Ishikawa (cell line): ENCODE measurements around the gene SEMA5A.

Experiments used
- CEBPB ChIP-seq: IDR thresholded peaks from 2 replicates; pipeline ENCODE4 v1.6.1; 2012
- CREB1 ChIP-seq: IDR thresholded peaks from 2 replicates; pipeline ENCODE4 v1.6.1; 2012; ENCODE audit warnings: low read depth
- EGR1 ChIP-seq: IDR thresholded peaks from 2 replicates; pipeline ENCODE4 v1.6.1; 2012
- EP300 ChIP-seq: IDR thresholded peaks from 2 replicates; pipeline ENCODE4 v1.6.1; 2012; ENCODE audit warnings: borderline replicate concordance
- FOXM1 ChIP-seq: IDR thresholded peaks from 2 replicates; pipeline ENCODE4 v1.6.1; 2012; ENCODE audit warnings: low read depth, borderline replicate concordance
- NFIC ChIP-seq: IDR thresholded peaks from 2 replicates; pipeline ENCODE4 v1.6.1; 2012
- RAD21 ChIP-seq: IDR thresholded peaks from 2 replicates; pipeline ENCODE4 v1.6.1; 2012; ENCODE audit warnings: low read depth
- TAF1 ChIP-seq: IDR thresholded peaks from 2 replicates; pipeline ENCODE4 v1.6.1; 2012; ENCODE audit warnings: low read depth, mild to moderate bottlenecking
- TCF12 ChIP-seq: IDR thresholded peaks from 2 replicates; pipeline ENCODE4 v1.6.1; 2012; ENCODE audit warnings: low read depth
- TEAD4 ChIP-seq: IDR thresholded peaks from 2 replicates; pipeline ENCODE4 v1.6.1; 2012
- YY1 ChIP-seq: IDR thresholded peaks from 2 replicates; pipeline ENCODE4 v1.6.1; 2012; ENCODE audit warnings: low read depth
- ZBTB7A ChIP-seq: IDR thresholded peaks from 2 replicates; pipeline ENCODE4 v1.6.1; 2012; ENCODE audit warnings: low read depth
- TF ChIP-seq, protein P1 (sequence below): IDR thresholded peaks from 2 replicates; pipeline ENCODE4 v1.6.1; 2012
- TF ChIP-seq, protein P2 (sequence below): IDR thresholded peaks from 2 replicates; pipeline ENCODE4 v1.6.1; 2012; ENCODE audit warnings: low read depth, mild to moderate bottlenecking
- TF ChIP-seq, protein P3 (sequence below): IDR thresholded peaks from 2 replicates; pipeline ENCODE4 v1.6.1; 2012

The SEMA5A gene

DNA sequence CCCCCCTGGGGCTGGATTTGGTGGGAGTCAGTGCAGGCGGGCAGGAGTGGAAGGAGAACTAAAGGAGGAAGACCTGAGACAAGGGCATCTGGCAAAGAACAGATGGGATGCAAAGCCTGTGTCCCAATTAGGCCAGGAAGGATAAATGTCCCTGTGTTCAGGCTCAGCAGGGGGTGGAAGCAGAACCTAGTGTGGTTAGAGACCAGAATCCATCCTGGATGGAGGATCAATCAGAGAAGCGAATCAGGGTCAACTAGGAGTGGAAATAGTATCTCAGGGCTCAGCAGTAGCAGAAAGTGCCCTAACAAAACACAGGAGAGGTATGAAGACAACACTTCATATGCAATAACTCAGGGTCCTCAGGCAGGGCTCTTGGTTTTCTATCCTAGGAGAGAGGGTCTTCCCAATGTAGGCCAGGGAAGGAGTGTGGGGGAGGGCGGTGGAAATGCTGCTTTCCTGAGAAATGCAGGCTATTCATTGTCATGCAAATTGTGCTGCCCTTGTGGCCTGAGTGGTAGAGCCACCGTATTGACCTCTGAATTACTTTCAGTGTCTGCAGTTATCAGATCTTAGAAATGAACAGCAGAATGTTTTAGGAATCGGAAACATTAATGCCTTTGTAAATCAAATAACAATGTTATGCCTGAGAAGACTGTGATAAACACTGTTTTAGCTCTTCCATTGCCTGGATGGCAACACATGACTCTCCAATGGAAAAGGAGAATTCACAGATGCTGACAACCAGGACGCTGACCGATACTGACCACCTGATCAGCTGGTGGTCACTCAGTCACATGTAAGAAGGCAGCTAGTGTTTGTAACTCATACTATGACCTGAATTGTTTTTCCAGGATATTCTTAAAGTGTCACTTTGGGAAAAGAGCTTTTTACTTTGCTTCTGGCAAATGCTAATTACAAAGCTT, 323.6 kb downstream of the SEMA5A start:
- TF ChIP-seq FOXM1 = no peak
- no peak for TF ChIP-seq ZBTB7A
- TF ChIP-seq, protein P1, sequence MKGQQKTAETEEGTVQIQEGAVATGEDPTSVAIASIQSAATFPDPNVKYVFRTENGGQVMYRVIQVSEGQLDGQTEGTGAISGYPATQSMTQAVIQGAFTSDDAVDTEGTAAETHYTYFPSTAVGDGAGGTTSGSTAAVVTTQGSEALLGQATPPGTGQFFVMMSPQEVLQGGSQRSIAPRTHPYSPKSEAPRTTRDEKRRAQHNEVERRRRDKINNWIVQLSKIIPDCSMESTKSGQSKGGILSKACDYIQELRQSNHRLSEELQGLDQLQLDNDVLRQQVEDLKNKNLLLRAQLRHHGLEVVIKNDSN = no peak
- TF ChIP-seq, protein P2, sequence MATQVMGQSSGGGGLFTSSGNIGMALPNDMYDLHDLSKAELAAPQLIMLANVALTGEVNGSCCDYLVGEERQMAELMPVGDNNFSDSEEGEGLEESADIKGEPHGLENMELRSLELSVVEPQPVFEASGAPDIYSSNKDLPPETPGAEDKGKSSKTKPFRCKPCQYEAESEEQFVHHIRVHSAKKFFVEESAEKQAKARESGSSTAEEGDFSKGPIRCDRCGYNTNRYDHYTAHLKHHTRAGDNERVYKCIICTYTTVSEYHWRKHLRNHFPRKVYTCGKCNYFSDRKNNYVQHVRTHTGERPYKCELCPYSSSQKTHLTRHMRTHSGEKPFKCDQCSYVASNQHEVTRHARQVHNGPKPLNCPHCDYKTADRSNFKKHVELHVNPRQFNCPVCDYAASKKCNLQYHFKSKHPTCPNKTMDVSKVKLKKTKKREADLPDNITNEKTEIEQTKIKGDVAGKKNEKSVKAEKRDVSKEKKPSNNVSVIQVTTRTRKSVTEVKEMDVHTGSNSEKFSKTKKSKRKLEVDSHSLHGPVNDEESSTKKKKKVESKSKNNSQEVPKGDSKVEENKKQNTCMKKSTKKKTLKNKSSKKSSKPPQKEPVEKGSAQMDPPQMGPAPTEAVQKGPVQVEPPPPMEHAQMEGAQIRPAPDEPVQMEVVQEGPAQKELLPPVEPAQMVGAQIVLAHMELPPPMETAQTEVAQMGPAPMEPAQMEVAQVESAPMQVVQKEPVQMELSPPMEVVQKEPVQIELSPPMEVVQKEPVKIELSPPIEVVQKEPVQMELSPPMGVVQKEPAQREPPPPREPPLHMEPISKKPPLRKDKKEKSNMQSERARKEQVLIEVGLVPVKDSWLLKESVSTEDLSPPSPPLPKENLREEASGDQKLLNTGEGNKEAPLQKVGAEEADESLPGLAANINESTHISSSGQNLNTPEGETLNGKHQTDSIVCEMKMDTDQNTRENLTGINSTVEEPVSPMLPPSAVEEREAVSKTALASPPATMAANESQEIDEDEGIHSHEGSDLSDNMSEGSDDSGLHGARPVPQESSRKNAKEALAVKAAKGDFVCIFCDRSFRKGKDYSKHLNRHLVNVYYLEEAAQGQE = no peak
- no peak for TF ChIP-seq NFIC
- no peak for TF ChIP-seq EGR1
- TF ChIP-seq CEBPB = no peak
- TF ChIP-seq, protein P3, sequence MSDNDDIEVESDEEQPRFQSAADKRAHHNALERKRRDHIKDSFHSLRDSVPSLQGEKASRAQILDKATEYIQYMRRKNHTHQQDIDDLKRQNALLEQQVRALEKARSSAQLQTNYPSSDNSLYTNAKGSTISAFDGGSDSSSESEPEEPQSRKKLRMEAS = no peak
- no peak for TF ChIP-seq EP300
- no peak for TF ChIP-seq TAF1
- no peak for TF ChIP-seq TCF12
- TF ChIP-seq CREB1 = no peak
- no peak for TF ChIP-seq YY1
- no peak for TF ChIP-seq TEAD4
- TF ChIP-seq RAD21 = no peak

DNA sequence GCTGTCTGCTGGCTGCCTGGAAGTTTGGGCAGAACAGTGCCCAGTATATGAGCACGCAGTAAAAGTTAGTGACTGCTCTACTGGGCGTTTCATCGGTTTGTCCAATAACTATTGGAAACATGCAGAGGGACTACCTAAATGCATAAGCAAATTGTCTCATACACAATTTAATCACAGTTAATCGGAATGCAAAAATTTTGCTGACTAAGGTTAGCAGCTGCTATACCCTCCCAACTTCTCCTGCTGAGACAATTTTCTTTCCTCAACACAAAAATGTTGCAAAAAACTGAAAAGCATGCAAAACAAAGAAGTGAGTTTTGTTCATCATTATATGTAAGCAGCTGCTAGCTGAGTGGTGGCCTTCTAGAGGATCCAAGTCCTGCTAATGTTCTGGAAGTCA, 327.5 kb downstream of the SEMA5A start:
- no peak for TF ChIP-seq TEAD4
- no peak for TF ChIP-seq ZBTB7A
- no peak for TF ChIP-seq TAF1
- TF ChIP-seq, protein P2 = no peak
- no peak for TF ChIP-seq RAD21
- no peak for TF ChIP-seq CEBPB
- no peak for TF ChIP-seq TCF12
- TF ChIP-seq, protein P3 = no peak
- no peak for TF ChIP-seq EGR1
- TF ChIP-seq EP300 = no peak
- TF ChIP-seq CREB1 = no peak
- no peak for TF ChIP-seq NFIC
- TF ChIP-seq FOXM1 = no peak

DNA sequence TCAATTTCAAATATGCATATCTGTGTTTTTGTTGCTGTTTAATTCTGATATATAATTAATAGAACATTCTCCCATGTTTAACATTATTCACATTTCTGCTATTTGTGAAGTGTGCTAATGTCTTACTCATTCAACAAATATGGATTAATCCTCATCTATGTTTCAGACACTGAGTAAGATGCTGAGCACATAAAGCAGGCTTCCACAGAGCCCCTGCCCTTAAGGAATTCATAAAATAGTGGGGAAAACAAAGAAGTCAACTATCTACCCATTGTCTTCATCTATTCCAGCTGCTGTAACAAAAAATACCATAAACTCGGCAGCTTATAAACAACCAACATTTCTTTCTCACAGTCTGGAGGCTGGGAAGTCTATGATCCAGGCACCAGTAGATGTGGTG, 333.3 kb downstream of the SEMA5A start:
- TF ChIP-seq YY1 (no peak), CEBPB (no peak), FOXM1 (no peak), CREB1 (no peak), EGR1 (no peak), ZBTB7A (no peak), TAF1 (no peak)
- TF ChIP-seq, protein P2 = no peak

DNA sequence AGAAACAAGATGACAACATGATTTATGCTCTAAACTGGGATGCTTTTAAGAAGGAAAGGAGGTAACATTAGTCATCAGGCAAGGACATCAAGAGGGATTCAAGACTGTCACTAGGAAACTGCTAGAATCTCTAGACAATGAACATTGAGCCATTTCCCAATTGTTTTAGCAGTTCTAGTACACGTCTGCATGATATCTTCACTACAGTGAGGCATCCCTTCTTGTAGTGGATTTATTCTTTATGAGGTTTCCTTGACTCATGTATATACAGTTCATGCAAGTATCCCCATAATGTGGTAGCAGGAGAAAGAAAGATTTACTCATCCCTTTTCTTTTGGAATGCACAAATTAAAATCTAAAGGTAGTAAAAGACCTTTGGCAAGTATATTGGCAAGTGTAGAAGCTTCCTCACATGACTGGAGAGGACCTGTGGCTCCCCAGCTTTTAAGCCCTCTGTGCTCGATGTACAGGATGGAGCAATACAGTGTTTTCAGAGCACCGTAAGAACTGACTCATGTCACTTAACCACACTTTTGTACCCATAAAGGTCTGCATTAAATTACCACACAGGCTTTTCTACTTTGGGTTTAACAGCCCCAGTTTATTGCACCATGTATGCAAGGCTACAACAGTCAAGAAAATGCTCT, 335.9 kb downstream of the SEMA5A start:
- TF ChIP-seq YY1 = no peak
- no peak for TF ChIP-seq TEAD4
- TF ChIP-seq ZBTB7A = no peak
- TF ChIP-seq, protein P3 = no peak
- no peak for TF ChIP-seq EGR1
- TF ChIP-seq, protein P1 = no peak
- TF ChIP-seq, protein P2 = no peak
- no peak for TF ChIP-seq NFIC
- no peak for TF ChIP-seq TCF12
- no peak for TF ChIP-seq FOXM1
- no peak for TF ChIP-seq TAF1
- TF ChIP-seq RAD21 = no peak
- no peak for TF ChIP-seq CEBPB
- TF ChIP-seq EP300 = no peak
- TF ChIP-seq CREB1 = no peak
